PFSK-1 (cell line): ENCODE measurements around the gene LMO7.

ENCODE experiments used
- FOXP2 ChIP-seq: optimal IDR thresholded peaks from 2 replicates; pipeline ENCODE3; 2011; ENCODE audit warnings: borderline replicate concordance, control low read depth, inconsistent platforms; ENCODE audit not compliant: insufficient read depth; ENCODE audit errors: extremely low read length, extremely low read depth
- POLR2AphosphoS5 ChIP-seq: IDR thresholded peaks from 2 replicates; pipeline ENCODE4 v1.6.1; 2012; ENCODE audit warnings: low read depth, mild to moderate bottlenecking, control low read depth, low read length, moderate library complexity
- REST ChIP-seq, 2 experiments: IDR thresholded peaks; 2 replicates each; pipeline versions ENCODE4 v1.6.1 to v1.8.0; 2011 to 2012; ENCODE audit warnings: low read depth in 2 of 2, low read length in 2 of 2, control low read depth in 1 of 2, inconsistent platforms in 1 of 2, mild to moderate bottlenecking in 1 of 2, moderate library complexity in 1 of 2; ENCODE audit not compliant: insufficient read depth in 1 of 2
- SIN3A ChIP-seq: IDR thresholded peaks from 2 replicates; pipeline ENCODE4 v1.6.1; 2012; ENCODE audit warnings: mild to moderate bottlenecking, low read length, moderate library complexity, borderline replicate concordance; ENCODE audit not compliant: insufficient read depth
- TAF1 ChIP-seq: IDR thresholded peaks from 2 replicates; pipeline ENCODE4 v1.6.1; 2012; ENCODE audit warnings: low read length, control low read depth, borderline replicate concordance; ENCODE audit not compliant: insufficient read depth

Gene LMO7

GRCh38 chr13:75760131-75761021, 124.2 kb downstream of the LMO7 start:
- TF ChIP-seq TAF1 (no peak), FOXP2 (no peak), POLR2AphosphoS5 (no peak), SIN3A (no peak), REST (IDR thresholded peaks at IDR 0.05; ENCODE audit: insufficient read depth in 1 of 2, low read depth in 2 of 2, low read length in 2 of 2) (no peak)

DNA sequence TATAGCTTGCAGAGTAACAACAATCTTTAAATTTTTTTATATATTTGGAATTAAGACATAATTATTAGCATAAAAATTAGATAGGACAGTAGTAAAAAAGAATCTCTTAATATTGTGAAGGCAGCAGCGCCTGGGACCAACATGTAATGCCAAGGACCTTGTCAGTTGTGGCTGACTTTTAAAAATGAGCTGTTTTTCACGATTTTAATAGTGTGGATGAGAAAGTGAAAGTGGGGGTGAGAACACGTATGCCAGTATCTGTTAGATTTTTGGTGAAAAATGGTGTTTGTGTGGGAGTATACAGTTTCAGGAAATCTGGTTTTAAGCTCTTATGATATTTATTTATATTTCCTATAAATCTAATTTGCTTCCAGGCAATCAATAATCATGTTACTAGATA, 125.2 kb downstream of the LMO7 start:
- TF ChIP-seq SIN3A (no peak), TAF1 (no peak)

- no peak for TF ChIP-seq SIN3A
- no peak for TF ChIP-seq POLR2AphosphoS5
- no peak for TF ChIP-seq TAF1
- no peak for TF ChIP-seq FOXP2
- no peak for TF ChIP-seq REST (IDR thresholded peaks at IDR 0.05; ENCODE audit: insufficient read depth in 1 of 2, low read depth in 2 of 2, low read length in 2 of 2)
Measured at GRCh38 chr13:75762076-75762937, 126.2 kb downstream of the LMO7 start.

GRCh38 chr13:75762955-75763354, 126.8 kb downstream of the LMO7 start:
- TF ChIP-seq REST (IDR thresholded peaks at IDR 0.05; ENCODE audit: insufficient read depth in 1 of 2, low read depth in 2 of 2, low read length in 2 of 2) (no peak), POLR2AphosphoS5 (no peak), FOXP2 (no peak), TAF1 (no peak), SIN3A (no peak)

DNA sequence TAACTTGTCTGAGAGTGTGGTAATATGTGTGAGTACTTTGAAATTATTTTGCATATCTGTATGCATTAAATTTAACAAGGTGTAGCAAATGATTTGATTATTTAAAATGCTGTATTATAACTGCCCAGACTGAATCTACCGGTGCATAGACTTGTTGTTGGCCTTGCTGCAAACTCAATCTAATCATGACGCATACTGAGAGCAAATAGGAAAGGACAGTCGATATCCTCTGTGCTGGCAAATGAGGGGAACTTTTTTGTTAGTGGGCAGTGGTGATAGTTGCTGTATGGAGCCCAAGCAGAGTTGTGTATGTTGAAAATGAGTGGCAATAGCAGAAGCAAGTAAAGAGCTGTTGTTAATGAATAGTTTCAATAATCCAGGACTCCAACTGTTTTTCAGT, 127.4 kb downstream of the LMO7 start:
- no peak for TF ChIP-seq FOXP2
- TF ChIP-seq REST (IDR thresholded peaks at IDR 0.05; ENCODE audit: insufficient read depth in 1 of 2, low read depth in 2 of 2, low read length in 2 of 2): no peak
- TF ChIP-seq TAF1: no peak
- TF ChIP-seq SIN3A: no peak
- TF ChIP-seq POLR2AphosphoS5: no peak
